IPS DF 19.7 (cell line): ENCODE measurements around the gene CDK5.
"Not testable (repeated sequence)": the region's sequence is repeated elsewhere in the genome, so short reads cannot be mapped to it uniquely, and the experiment has no call there.

Experiments used
- DNase-seq: peaks from one replicate; pipeline ENCODE4 v3.0.0-alpha.2; 2013; ENCODE audit warnings: low read depth, low spot score

CDK5 gene

DNA sequence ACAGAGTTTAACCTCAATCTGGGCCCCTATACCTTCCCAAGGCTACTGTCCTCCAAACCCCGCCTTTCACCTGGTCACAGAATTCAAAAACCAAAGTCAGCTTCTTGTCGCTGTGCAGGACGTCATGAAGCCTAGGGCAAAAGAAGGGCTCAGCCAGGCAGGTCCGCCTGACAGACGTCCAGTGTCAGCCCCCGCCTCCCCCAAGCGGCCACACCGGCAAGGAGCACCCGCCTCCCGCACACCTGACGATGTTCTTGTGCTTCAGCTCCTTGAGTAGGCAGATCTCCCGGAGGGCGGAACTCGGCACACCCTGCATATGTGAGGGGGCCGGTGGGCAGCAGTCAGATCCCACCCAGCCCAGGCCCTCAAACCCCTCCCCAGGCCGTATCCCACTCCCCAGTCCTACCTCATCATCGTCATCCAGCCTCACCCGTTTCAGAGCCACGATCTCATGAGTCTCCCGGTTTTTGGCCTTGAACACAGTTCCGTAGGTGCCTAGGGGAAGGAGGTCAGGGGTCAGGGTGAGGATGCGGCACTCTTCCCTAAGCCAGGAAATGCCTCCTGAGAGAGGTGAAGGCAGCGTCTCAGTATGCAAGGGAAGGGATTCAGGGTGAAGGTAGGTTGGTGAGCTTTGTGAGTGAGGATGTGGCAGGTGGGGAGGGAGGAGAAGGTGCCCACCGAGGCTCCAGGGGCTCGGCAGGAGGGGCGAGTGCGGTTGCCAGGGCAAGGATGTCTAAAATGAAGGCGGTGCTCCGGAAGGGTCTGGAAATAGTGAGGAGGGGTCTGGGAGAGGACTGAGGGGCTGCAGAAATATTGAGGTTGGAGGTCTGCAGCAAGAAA is 811 bp downstream of the CDK5 start:
- no peak for DNase-seq

DNA sequence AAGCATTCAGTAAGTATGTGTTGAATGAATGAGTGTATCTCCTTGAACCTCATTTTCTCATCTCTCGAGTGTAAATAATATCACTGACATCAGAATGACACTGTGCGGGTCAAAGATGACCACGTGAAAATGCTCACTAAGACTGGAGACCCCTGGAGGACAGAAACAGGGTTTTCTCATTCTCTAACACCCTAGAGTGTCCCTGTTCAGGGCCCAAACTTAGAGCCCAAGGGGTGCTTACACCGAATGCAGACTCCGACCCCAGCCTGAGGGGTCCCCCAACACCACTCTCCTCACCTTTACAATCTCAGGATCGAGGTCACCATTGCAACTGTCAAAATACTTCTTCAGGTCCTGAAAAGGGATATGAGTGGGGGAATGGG is 1.4 kb downstream of the CDK5 start:
- DNase-seq, result no peak

DNA sequence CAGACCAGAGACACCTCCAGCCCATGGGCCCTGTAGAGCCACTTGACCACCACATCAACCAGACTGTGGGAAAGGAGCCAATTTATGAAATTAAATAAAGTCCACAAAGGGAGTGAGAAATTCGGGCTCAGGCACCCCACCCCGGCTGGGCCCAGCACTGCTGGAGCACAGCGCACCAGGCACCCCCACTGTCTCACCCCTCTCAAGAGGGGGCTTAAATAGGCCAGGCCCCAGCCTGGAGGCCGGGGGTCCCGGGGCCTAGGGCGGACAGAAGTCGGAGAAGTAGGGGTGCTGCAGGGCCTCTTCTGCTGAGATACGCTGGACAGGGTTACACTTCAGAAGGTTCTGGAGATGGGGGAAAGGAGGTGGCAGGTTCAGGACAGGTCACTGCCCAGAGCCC is 3.9 kb downstream of the CDK5 start:
- no peak for DNase-seq

DNA sequence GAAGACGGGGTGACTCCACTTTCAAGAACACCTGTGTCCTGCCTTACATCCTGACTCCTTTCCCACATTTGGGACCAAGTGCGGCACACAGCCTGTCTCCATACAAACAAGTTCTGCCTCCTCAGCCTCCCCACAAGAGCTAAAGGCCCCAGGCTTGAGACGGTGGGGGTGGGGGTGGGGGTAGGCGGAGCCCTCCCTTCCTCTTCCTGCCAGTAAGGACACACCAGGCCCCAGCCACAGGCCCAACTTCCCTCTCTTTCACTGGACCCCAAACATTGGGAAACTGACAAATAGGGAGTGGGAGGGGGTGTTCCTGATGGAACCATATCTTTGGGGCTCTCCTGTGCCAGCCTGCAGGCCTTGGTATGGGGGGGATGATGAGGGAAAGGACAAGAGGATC is 4.6 kb downstream of the CDK5 start:
- DNase-seq, result no peak

DNA sequence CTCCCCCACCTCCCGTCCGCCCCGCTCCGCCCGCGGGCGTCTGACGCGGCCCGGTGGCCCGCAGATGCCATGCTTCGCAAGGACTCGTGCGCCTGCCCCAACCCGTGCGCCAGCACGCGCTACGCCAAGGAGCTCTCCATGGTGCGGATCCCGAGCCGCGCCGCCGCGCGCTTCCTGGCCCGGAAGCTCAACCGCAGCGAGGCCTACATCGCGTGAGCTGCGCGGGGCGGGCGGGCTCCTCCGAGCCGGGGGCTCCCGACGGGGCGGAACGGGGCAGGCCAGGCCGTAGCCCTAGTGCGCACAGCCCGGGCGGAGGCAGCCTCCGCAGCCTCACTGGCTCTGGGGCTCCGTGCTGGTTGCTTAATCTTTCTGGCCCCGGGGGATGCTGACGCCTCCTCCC is 6.6 kb downstream of the CDK5 start:
- no peak for DNase-seq

DNA sequence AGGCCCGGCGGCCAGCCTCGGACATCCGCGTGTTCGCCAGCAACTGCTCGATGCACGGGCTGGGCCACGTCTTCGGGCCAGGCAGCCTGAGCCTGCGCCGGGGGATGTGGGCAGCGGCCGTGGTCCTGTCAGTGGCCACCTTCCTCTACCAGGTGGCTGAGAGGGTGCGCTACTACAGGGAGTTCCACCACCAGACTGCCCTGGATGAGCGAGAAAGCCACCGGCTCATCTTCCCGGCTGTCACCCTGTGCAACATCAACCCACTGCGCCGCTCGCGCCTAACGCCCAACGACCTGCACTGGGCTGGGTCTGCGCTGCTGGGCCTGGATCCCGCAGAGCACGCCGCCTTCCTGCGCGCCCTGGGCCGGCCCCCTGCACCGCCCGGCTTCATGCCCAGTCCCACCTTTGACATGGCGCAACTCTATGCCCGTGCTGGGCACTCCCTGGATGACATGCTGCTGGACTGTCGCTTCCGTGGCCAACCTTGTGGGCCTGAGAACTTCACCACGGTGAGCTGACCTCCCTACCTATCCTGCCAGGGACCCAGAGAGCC is 8.7 kb downstream of the CDK5 start:
- no peak for DNase-seq

DNA sequence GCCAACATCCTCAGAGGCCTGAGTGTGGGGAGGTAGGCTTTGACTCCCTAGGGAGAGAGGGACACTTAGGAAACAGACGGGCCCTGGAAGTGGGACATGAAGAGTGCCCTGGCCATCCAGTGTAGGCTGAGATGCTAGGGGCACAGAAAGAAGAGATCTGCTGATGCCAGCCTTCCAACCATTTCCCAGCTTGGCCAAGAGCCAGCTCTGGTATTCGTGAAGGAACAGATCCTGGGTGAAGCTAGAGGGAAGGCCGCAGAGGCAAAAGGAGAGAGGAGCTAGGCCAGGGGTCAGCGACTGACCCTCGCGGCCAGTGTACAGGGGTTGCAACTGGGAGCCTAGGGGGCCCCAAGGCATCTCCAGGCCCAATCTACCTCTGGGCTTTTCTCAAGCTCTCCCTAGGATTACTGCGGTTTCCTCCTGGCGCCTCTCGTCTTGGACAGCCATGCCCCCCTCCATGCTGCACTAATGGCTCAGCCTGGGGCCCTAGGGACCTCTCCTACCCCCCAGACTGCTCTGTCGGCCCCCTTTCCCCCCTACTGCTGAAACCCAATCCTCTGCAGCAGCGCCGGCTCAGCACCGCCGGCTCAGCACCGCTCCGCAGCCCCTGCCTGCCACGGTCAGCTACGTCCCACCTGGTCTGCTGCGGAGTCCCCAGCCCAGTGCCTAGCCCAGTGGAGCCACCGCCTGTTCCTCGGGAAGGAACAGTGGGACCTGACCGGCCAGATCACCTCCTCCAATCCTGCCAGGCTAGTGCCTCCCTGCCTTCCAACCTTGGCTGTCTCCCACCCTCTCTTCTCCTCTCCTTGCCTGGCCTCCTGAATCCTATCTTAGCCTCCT is 9.5 kb downstream of the CDK5 start, which contains the start of gene ASIC3:
ASIC3 (plus strand) TSS at position 556 of the 840 bp plus-strand sequence. CDS start 355 bp downstream, outside the sequence.
- DNase-seq, result no peak

DNA sequence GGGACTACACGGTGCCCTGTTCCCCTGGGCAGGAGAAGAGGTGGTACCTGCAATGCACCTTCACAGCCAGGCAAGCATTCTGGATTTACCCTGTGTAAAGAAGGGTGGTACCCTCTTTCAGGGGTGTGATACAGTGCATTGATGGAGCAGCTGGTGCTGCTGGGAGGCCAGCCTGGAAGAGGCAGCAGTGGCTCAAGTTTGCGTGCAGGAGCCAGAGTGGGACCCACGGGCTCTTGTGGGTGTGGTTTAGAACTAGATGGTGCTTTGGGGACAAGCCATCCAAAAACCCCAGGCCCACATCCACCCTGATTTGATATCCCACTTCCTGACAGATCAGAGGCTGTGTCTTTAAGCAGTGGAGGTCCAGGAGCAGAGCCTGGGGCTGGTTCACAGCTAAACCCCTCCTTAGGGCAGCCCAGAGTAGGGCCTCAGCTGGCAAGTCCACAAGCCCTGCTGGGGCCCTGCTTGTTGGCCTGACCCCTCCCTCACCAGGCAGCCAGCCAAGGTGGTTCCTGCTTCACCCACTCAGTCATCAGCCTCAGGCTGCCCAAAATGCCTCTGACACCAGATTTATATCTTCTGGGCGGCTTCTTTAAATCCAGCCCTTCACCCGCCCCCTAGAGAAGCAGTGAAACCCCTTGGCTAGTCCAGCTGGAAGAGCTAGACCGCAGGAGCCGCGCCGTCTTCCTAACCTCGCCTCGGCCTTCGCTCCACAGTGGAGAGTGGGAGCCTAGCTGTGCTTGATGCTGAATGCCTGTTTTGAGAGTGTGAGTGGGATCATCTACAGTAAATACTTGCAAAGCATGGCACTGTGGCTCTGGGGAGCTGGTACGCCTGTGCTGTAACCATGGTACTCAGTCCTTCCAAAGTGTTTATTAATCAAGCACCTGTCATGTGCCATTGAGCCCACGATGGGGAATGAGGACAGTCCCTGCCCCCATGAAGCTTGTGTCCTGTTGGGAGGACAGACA is 10.8 kb downstream of the CDK5 start:
- no peak for DNase-seq

DNA sequence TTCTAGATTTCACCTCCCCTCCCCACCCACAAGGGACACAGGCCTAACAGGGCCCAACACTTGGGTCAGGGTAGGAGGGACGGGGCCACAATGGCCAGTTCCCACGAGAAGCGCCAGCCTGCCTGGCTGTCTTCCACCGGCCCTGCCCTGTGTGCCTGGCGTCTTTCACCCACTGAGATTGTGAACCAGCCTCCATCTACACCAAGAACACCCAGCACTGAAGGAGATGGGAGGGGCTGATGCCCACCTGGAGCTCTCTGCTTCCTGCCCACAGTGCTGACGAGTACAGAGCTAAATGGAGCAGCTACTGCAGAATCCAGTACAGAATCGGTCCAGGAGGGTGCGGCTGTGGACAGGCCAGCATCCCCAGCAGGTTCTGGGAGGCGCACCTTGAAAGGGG is 11.7 kb downstream of the CDK5 start:
- DNase-seq, result no peak

DNA sequence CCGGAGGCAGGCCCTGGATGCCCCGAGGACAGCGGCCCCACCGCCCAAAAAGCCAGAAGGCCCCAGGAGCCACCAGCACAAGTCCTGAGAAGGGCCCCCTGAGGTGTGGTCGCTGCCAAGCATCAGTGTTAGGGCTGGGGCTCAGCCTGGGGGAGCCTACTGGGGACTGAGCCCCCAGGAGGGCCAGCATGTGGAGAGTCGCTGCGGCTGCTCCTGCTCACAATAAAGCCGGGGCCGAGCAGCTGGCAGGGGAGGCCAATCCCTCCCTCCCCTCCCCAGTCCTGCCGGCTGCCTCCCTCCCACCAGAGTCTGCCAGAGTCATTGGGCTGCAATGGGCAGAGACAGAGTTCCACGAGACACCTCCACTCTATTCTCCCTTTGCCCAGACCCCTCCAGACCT is 12.4 kb downstream of the CDK5 start:
- DNase-seq, result no peak

DNA sequence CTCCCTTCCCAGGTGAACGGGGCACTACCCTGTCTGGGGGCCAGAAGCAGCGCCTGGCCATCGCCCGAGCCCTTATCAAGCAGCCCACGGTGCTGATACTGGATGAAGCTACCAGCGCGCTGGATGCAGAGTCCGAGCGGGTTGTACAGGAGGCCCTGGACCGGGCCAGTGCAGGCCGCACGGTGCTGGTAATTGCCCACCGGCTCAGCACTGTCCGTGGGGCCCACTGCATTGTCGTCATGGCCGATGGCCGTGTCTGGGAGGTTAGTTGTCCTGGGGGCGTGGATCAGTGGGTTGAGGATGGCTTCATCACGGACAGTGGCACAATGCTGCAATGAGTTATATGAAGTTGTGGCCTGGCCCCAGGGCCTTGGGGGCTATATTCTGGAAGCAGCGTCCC is 13.7 kb downstream of the CDK5 start:
- no peak for DNase-seq

DNA sequence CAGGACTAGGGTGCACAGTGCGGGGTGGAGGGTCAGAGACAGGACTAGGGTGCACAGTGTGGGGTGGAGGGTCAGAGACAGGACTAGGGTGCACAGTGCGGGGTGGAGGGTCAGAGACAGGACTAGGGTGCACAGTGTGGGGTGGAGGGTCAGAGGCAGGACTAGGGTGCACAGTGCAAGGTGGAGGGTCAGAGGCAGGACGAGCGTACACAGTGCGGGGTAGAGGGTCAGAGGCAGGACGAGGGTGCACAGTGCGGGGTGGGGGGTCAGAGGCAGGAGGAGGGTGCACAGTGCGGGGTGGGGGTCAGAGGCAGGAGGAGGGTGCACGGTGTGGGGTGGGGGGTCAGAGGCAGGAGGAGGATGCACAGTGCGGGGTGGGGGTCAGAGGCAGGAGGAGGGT is 14.2 kb downstream of the CDK5 start:
- DNase-seq, result not testable (repeated sequence)

DNA sequence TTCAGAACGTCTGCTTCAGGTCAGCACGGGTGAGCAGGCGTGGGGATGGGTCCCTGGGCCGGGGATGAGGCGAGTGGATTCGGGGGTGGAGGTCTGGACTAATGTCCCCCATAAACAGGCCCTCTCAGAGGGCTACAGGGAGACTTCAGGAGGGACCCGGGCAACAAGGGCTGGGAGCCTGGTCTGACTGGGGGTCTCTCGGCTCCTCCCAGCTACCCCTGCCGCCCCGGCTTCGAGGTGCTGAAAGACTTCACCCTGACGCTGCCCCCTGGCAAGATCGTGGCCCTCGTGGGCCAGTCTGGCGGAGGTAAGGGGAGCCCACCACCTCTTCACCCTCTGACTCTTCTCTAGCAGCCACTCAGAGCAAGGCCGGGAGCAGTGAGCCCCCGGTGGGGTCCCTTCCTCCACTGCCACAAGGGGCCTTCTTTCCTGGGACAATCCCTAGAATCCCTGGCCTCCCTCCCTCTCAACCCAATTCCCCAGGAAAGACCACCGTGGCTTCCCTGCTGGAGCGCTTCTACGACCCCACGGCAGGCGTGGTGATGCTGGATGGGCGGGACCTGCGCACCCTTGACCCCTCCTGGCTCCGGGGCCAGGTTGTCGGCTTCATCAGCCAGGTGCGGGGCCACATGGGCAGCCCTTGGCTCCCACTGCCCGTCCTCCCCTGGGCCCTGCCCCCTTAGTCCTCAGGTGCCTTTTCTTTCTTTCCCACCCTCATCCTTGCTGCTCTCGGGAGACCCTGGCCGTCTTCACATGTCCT is 16.9 kb downstream of the CDK5 start:
- no peak for DNase-seq

DNA sequence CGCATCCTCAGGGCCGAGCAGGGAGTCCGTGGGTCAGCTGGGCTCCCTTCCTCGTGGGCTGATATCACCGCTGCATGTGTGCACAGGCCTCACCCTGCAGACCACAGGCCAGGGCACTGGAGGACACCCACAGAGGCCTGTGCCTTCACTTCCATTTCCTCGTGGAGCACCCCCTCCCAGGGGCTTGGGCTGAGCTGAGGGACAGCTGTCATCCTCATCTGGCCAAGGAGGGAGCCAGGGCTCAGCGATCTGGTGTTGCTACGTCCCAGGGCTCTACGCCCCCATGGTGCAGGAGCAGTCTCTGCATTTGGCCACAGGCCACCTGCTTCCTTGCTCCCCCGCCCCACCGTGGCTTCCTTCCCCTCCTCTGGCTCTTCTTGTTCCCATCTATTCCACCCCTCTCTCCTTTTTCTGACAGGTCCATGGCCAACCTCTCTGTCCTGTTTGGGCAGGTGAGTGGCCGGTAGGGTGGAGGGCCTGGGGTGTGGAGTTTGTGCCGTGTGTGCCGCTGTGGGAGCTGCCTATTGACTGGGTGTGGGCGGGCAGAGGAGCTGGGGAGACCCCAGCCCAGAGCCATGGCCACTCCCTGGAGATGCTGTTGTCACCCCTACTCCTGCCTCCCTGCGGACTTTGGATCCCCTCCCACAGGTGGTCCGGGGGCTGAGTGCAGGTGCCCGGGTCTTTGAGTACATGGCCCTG is 17.7 kb downstream of the CDK5 start:
- no peak for DNase-seq

DNA sequence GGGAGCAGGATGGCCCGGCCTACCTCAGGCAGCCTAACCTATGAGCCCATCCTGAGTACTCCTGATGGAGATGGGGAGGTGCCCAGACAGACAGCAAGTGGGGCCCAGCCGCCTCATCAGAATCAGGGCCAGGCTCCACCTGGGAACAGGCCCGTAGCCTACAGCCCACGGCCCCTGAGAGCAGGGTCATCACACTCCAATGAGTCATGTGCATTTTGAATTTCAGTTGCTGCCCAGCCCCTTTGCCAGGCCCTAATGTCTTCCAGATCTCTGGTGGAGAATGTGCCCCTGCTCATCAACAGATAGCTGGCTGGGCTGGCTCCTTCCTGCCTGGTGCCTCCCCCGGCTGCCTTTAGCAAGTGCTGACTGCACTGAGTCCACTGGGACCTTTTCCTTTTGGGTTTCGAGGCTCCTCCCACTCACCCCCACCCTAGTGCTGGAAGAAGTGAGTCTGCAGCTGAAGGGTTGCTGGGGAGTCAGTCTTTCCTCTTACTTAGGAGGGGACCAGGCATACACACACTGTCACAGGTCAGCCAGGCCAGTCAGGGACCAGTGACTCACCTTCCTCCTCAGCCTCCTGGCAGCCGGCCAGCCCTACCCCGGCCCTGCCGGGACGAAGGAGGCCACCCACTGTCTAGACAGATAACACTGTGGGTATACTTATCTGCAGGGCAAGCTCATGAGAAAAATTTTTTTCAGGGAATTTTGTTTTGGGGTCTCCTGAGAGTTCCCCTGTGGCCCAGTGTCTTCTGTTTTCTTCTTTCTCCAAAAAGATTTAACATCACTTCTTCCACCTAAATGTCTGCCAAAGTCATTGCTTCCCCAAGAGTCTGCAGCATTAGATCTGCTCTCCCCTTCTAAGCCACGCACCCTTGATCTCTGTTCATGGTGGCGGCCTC is 18.5 kb downstream of the CDK5 start:
- DNase-seq, result no peak

DNA sequence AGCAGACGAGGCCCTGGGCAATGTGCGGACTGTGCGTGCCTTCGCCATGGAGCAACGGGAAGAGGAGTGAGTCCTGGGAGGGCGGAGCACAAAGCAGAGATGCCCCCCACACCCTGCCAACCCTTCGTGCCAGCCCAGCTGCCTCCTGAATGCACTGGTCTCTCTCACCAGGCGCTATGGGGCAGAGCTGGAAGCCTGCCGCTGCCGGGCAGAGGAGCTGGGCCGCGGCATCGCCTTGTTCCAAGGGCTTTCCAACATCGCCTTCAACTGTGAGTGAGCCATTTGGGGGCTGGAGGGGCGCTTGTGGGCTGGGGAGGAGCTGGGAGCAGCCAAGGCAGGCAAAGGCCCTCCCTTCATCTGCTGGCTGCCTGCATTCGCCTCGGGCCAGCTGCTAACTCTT is 21.8 kb downstream of the CDK5 start:
- no peak for DNase-seq

DNA sequence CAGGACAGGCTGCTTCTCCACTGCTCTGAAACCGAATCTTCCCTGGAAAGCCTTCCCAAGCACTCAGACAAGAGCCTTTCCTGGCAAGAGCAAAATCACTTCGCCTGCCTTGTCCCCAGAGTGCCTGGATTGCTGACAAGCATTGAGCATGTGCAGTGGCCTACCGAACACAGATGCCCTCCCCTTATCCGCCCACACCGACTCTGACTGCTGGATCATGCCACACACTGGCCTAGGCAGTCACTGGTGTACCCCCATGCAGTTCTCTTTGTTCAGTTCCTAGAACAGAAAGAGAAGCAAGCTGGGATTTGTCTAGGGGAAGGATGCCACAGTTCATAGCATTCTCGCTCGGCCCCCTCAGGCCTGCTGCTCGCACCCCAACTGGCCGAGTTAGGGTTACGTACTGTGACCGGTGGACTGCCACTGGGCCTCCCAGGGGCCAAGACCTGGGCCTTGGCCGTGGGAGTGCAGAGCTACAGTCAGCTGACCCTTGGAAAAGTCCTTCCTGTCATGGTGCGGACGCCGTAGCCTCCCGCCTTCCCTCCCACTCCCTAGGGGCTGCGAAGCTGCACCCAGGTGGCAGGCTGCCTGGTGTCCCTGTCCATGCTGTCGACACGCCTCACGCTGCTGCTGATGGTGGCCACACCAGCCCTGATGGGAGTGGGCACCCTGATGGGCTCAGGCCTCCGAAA is 22.5 kb downstream of the CDK5 start:
- no peak for DNase-seq

DNA sequence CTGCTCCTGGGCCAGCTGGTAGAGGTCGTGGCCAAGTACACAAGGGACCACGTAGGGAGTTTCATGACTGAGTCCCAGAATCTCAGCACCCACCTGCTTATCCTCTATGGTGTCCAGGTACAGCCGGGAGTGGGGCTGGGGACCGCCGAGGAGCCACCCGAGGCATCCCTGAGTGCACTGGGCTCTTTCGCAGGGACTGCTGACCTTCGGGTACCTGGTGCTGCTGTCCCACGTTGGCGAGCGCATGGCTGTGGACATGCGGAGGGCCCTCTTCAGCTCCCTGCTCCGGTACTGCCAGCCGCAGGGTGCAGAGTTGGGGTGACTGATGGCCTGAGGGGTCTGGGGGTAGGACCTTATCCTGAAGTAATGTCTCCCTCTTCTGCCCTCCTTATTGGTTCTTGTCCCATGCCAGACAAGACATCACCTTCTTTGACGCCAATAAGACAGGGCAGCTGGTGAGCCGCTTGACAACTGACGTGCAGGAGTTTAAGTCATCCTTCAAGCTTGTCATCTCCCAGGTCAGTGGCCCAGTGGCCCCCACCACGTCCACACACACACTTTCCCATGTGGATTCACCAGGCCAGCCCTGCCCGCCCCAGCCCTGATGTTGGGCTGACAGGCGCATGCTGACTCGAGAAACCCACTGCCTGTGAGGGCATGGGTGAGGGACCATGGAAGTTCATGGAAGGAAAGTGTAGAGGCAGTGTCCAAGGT is 23.2 kb downstream of the CDK5 start:
- no peak for DNase-seq
